Ishikawa (cell line): ENCODE measurements around the gene GNB1L.

Experiments used
- CEBPB ChIP-seq: IDR thresholded peaks from 2 replicates; pipeline ENCODE4 v1.6.1; 2012
- CREB1 ChIP-seq: IDR thresholded peaks from 2 replicates; pipeline ENCODE4 v1.6.1; 2012; ENCODE audit warnings: low read depth
- EGR1 ChIP-seq: IDR thresholded peaks from 2 replicates; pipeline ENCODE4 v1.6.1; 2012
- EP300 ChIP-seq: IDR thresholded peaks from 2 replicates; pipeline ENCODE4 v1.6.1; 2012; ENCODE audit warnings: borderline replicate concordance
- FOXM1 ChIP-seq: IDR thresholded peaks from 2 replicates; pipeline ENCODE4 v1.6.1; 2012; ENCODE audit warnings: low read depth, borderline replicate concordance
- MAX ChIP-seq: IDR thresholded peaks from 2 replicates; pipeline ENCODE4 v1.6.1; 2012
- NFIC ChIP-seq: IDR thresholded peaks from 2 replicates; pipeline ENCODE4 v1.6.1; 2012
- RAD21 ChIP-seq: IDR thresholded peaks from 2 replicates; pipeline ENCODE4 v1.6.1; 2012; ENCODE audit warnings: low read depth
- REST ChIP-seq: IDR thresholded peaks from 2 replicates; pipeline ENCODE4 v1.6.1; 2012; ENCODE audit warnings: low read depth, mild to moderate bottlenecking
- TAF1 ChIP-seq: IDR thresholded peaks from 2 replicates; pipeline ENCODE4 v1.6.1; 2012; ENCODE audit warnings: low read depth, mild to moderate bottlenecking
- TCF12 ChIP-seq: IDR thresholded peaks from 2 replicates; pipeline ENCODE4 v1.6.1; 2012; ENCODE audit warnings: low read depth
- TEAD4 ChIP-seq: IDR thresholded peaks from 2 replicates; pipeline ENCODE4 v1.6.1; 2012
- USF1 ChIP-seq: IDR thresholded peaks from 2 replicates; pipeline ENCODE4 v1.6.1; 2012
- YY1 ChIP-seq: IDR thresholded peaks from 2 replicates; pipeline ENCODE4 v1.6.1; 2012; ENCODE audit warnings: low read depth
- ZBTB7A ChIP-seq: IDR thresholded peaks from 2 replicates; pipeline ENCODE4 v1.6.1; 2012; ENCODE audit warnings: low read depth

GNB1L gene

GRCh38 chr22:19741053-19741452 is 113.6 kb downstream of the GNB1L start:
- TF ChIP-seq EGR1 (no peak), TEAD4 (no peak), REST (no peak), RAD21 (no peak), TCF12 (no peak), CEBPB (no peak), EP300 (no peak), TAF1 (no peak), YY1 (no peak), USF1 (no peak), NFIC (no peak), CREB1 (no peak)

- TF ChIP-seq RAD21, result no peak
- no peak for TF ChIP-seq TCF12
- no peak for TF ChIP-seq EP300
- TF ChIP-seq CEBPB, result no peak
- TF ChIP-seq TEAD4, result no peak
- TF ChIP-seq YY1, result no peak
- no peak for TF ChIP-seq EGR1
- no peak for TF ChIP-seq MAX
- TF ChIP-seq FOXM1, result no peak
- no peak for TF ChIP-seq CREB1
- no peak for TF ChIP-seq NFIC
- TF ChIP-seq TAF1, result no peak
- no peak for TF ChIP-seq REST
- TF ChIP-seq USF1, result no peak
- no peak for TF ChIP-seq ZBTB7A
Measured at GRCh38 chr22:19740586-19740985, 114.1 kb downstream of the GNB1L start.

- TF ChIP-seq NFIC (no peak), EGR1 (no peak), REST (no peak), FOXM1 (no peak), EP300 (no peak), USF1 (no peak), TCF12 (no peak), CEBPB (no peak), ZBTB7A (no peak), TEAD4 (no peak), YY1 (no peak), MAX (no peak), RAD21 (no peak), CREB1 (no peak), TAF1 (no peak)
Measured at GRCh38 chr22:19739911-19740449, 114.7 kb downstream of the GNB1L start.

- TF ChIP-seq EP300 (no peak), RAD21 (no peak), REST (no peak)
Measured at GRCh38 chr22:19739448-19739895, 115.2 kb downstream of the GNB1L start.
